ENCODE results near the gene CDK3. TPM values are rescaled to one million over a fixed set of nuclear protein-coding genes. Genes with fewer than 3 reads are reported as not detected.
"Not testable (repeated sequence)": the region's sequence is repeated elsewhere in the genome, so short reads cannot be mapped to it uniquely, and the experiment has no call there.

The CDK3 gene
- total and polyA plus RNA-seq, 12 donors: 0.52 to 11.3 (median 1.5) TPM

DNA sequence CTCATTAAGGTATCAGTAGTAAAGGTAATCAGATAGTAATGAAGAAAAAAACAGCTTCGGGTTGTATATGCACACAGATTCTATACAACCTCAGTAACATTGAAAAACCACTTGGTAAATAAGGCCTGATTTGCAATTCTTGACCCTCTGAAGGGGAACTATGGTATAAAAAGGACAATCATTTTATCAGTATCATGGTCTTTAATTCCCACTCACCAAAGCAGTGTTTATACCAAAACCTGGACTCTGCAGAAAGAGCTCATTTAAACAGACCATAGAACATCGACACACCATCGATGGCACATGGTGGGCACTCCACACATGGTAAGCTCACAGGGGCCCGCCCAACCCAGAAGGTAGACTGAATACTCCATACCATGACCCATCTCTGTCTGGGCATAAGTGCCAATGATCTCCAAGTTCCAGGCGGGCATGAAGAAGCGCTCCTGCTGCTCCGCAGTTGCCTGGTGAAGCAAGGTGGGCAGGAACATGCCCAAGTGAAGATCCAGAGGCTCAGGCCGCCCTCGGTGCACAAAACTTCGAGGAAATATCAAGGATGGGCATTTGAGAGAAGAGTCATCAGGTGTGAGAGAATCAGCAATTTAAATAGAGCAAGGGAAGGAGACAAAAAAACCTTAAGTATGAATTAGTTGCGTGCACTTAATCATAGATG, 40.7 kb upstream of the CDK3 start:
- H3K27ac ChIP-seq: no peak overlapping the region
- intact Hi-C loops (cut with DNase I): no loop called here
- TF ChIP-seq, protein P1, sequence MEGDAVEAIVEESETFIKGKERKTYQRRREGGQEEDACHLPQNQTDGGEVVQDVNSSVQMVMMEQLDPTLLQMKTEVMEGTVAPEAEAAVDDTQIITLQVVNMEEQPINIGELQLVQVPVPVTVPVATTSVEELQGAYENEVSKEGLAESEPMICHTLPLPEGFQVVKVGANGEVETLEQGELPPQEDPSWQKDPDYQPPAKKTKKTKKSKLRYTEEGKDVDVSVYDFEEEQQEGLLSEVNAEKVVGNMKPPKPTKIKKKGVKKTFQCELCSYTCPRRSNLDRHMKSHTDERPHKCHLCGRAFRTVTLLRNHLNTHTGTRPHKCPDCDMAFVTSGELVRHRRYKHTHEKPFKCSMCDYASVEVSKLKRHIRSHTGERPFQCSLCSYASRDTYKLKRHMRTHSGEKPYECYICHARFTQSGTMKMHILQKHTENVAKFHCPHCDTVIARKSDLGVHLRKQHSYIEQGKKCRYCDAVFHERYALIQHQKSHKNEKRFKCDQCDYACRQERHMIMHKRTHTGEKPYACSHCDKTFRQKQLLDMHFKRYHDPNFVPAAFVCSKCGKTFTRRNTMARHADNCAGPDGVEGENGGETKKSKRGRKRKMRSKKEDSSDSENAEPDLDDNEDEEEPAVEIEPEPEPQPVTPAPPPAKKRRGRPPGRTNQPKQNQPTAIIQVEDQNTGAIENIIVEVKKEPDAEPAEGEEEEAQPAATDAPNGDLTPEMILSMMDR (IDR thresholded peaks at IDR 0.05): no peak
- H3K27me3 ChIP-seq: no peaks in the 10 kb centered on the region
- H3K9me3 ChIP-seq: no peaks in the 10 kb centered on the region
- peaks cover 0 to 33% (median 22%) of the 10 kb centered on the region in 9 donors for H3K4me1 ChIP-seq
- 95 to 97% methylated on average over 11 of the region's 11 CpGs for WGBS, 2 donors
- no peak for DNase-seq
- H3K4me3 ChIP-seq: no peak overlapping the region
- peaks cover 0 to 66% (median 16%) of the 10 kb centered on the region in 9 donors for H3K36me3 ChIP-seq
- peak in 2 of 8 donors; percentile 33 to 37 for ATAC-seq

- DNase-seq (no peak), ATAC-seq (no peak)
- Histone ChIP-seq H3K9me3 (no peaks in the 10 kb centered on the region), H3K36me3 (peaks cover 0 to 58% (median 13%) of the 10 kb centered on the region in 9 donors), H3K4me1 (peaks cover 0 to 29% (median 16%) of the 10 kb centered on the region in 9 donors), H3K27me3 (no peaks in the 10 kb centered on the region), H3K27ac (no peak overlapping the region), H3K4me3 (no peak overlapping the region)
- TF ChIP-seq, protein P1 (IDR thresholded peaks at IDR 0.05): no peak
- intact Hi-C loops (cut with DNase I): no loop called here
- 94 to 95% methylated on average over 6 of the region's 6 CpGs for WGBS, 2 donors
Observed at GRCh38 chr17:75965468-75965867, 35.2 kb upstream of the CDK3 start.

GRCh38 chr17:75969044-75969443, 31.6 kb upstream of the CDK3 start:
- H3K27ac ChIP-seq: peak overlapping the region in 2 of 10 donors; percentile 60 to 86
- intact Hi-C loops (cut with DNase I); H3K4me3 ChIP-seq; DNase-seq; H3K9me3 ChIP-seq; ATAC-seq; H3K27me3 ChIP-seq: not testable (repeated sequence)
- peaks cover 0 to 76% (median 20%) of the 10 kb centered on the region in 9 donors for H3K36me3 ChIP-seq
- peaks cover 0 to 31% (median 16%) of the 10 kb centered on the region in 9 donors for H3K4me1 ChIP-seq
- WGBS, 2 donors: 88 to 97% methylated on average over 10 of the region's 10 CpGs

GRCh38 chr17:75970011-75970523, 30.6 kb upstream of the CDK3 start:
- Histone ChIP-seq H3K27me3 (no peaks in the 10 kb centered on the region), H3K9me3 (no peaks in the 10 kb centered on the region), H3K4me3 (no peak overlapping the region), H3K4me1 (peaks cover 0 to 30% (median 14%) of the 10 kb centered on the region in 9 donors), H3K27ac (peak overlapping the region in 4 of 10 donors; percentile 25 to 86 (median 57)), H3K36me3 (peaks cover 0 to 75% (median 24%) of the 10 kb centered on the region in 9 donors)
- intact Hi-C loops (cut with DNase I): no loop called here
- ATAC-seq (peak in 3 of 8 donors; percentile 27 to 44 (median 44)), DNase-seq (no peak)
- TF ChIP-seq, protein P1 (IDR thresholded peaks at IDR 0.05): no peak
- 58 to 72% methylated on average over 4 of the region's 4 CpGs for WGBS, 2 donors

DNA sequence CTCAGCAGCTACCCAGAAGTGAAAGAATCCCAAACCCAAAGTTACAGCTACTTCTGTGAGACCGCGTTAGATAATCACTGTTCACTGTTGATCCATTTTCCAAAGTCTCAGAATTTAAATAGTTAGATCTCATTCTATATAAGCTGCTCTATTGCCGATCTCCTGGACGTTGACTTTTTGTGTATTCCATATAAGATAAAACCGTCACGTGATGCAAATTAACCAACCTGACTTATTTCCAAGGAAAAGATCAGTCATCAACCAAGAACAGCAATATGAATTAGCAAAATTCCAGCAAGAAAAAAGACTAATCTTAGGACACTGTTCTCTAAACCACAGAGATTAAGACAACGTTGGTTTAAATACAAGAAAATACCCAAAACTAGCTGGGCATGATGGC, 30.0 kb upstream of the CDK3 start:
- Histone ChIP-seq H3K4me1 (peaks cover 0 to 35% (median 20%) of the 10 kb centered on the region in 9 donors), H3K27me3 (no peaks in the 10 kb centered on the region), H3K36me3 (peaks cover 0 to 75% (median 24%) of the 10 kb centered on the region in 9 donors), H3K4me3 (no peak overlapping the region), H3K9me3 (no peaks in the 10 kb centered on the region), H3K27ac (peak overlapping the region in 4 of 10 donors; percentile 25 to 86 (median 57))
- ATAC-seq (no peak), DNase-seq (no peak)
- TF ChIP-seq, protein P1 (IDR thresholded peaks at IDR 0.05): no peak
- intact Hi-C loops (cut with DNase I): no loop called here
- WGBS, 2 donors: 89 to 90% methylated on average over 7 of the region's 7 CpGs

- ATAC-seq, H3K9me3 ChIP-seq, H3K27me3 ChIP-seq, H3K4me3 ChIP-seq, DNase-seq: not testable (repeated sequence)
- WGBS, 2 donors: 93 to 96% methylated on average over 6 of the region's 6 CpGs
- peaks cover 0 to 59% (median 44%) of the 10 kb centered on the region in 9 donors for H3K4me1 ChIP-seq
- H3K36me3 ChIP-seq: peaks cover 0 to 56% (median 11%) of the 10 kb centered on the region in 9 donors
- intact Hi-C loops (cut with DNase I): loop anchor here in 2 of 10 donors (5.0 kb wide), 2 partner anchors 33 to 68 kb away; partner anchors contain the start of gene FBF1 (in 1 of the 2)
- peak overlapping the region in 8 of 10 donors; percentile 1 to 60 (median 46) for H3K27ac ChIP-seq
Observed at GRCh38 chr17:75975187-75975586, 25.5 kb upstream of the CDK3 start.

Data from heart right ventricle (tissue), 16 donors.